Measurements from ENCODE around the gene GPR42. TPM values are rescaled to one million over a fixed set of nuclear protein-coding genes. Genes with fewer than 3 reads are reported as not detected.

The GPR42 gene
- total RNA-seq, 1 experiment from 2014 or later = not detected

DNA sequence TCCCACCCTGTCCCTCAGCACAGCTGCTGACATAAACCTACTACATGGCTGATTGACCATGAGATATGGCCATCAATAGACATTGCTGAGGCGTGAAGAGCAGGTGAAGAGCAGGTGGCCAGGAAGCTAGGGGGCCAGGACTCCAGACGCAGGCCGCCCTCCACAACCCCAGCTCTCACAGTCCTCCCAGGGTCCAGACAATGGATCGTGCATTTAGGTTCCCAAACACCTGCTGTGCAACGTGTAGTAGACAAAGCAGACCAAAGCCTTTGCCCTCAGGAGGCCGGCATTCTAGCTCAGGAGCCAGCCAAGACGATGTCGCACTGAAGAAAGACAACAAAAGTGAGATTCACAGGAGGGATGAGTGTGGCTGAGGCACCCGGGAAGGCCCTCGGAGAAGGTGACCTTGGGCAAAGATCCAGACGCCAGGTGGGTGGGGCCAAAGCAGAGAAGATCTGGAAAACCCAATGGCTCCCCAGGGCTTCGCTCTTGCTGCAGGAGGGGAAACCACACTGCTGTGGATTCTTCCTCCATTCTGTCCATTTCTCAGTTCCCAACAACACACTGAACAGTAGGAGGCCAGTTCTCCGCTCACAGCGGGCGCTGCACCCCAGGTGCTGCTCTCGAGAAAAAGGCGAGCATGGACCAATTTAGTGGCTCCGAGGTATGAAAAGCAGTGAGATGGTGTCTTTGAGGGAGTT, 21.8 kb upstream of the GPR42 start:
- Mint-ChIP-seq H3K27ac (no peak overlapping the region), H3K27me3 (ENCODE audit: low read depth) (no peaks in the 10 kb centered on the region), H3K4me1 (peaks cover 7% of the 10 kb centered on the region), H3K4me3 (no peak overlapping the region), H3K9me3 (no peaks in the 10 kb centered on the region), H3K36me3 (no peaks in the 10 kb centered on the region)
- ChIA-PET CTCF (interaction anchor here (0.8 kb wide), 1 partner anchor 147 kb away, joined by 3 read pairs; no protein-coding TSS in a partner anchor), POLR2A (no interaction called here)
- ATAC-seq (no peak), DNase-seq (ENCODE audit: low spot score) (no peak)
- no peak for TF ChIP-seq GRHL2 (CRISPR knock-in tag; IDR thresholded peaks at IDR 0.05; ENCODE audit: insufficient replicate concordance, severe bottlenecking)
- no peak for TF ChIP-seq ZBTB21 (CRISPR knock-in tag; IDR thresholded peaks at IDR 0.05; ENCODE audit: borderline replicate concordance)
- no peak for TF ChIP-seq TEAD1 (CRISPR knock-in tag; IDR thresholded peaks at IDR 0.05)
- TF ChIP-seq ESRRA (CRISPR knock-in tag; IDR thresholded peaks at IDR 0.05; ENCODE audit: borderline replicate concordance) = no peak
- no peak for TF ChIP-seq RORB (CRISPR knock-in tag; IDR thresholded peaks at IDR 0.05)
- no peak for TF ChIP-seq IRF2 (CRISPR knock-in tag; IDR thresholded peaks at IDR 0.05; ENCODE audit: borderline replicate concordance, low read depth)
- no peak for TF ChIP-seq NFE2L1 (CRISPR knock-in tag; IDR thresholded peaks at IDR 0.05)
- no peak for TF ChIP-seq ZNF416 (CRISPR knock-in tag; IDR thresholded peaks at IDR 0.05)
- TF ChIP-seq NR1H2 (CRISPR knock-in tag; IDR thresholded peaks at IDR 0.05) = no peak
- TF ChIP-seq, protein P1, sequence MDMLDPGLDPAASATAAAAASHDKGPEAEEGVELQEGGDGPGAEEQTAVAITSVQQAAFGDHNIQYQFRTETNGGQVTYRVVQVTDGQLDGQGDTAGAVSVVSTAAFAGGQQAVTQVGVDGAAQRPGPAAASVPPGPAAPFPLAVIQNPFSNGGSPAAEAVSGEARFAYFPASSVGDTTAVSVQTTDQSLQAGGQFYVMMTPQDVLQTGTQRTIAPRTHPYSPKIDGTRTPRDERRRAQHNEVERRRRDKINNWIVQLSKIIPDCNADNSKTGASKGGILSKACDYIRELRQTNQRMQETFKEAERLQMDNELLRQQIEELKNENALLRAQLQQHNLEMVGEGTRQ (CRISPR knock-in tag; IDR thresholded peaks at IDR 0.05) = no peak
- TF ChIP-seq, protein P2, sequence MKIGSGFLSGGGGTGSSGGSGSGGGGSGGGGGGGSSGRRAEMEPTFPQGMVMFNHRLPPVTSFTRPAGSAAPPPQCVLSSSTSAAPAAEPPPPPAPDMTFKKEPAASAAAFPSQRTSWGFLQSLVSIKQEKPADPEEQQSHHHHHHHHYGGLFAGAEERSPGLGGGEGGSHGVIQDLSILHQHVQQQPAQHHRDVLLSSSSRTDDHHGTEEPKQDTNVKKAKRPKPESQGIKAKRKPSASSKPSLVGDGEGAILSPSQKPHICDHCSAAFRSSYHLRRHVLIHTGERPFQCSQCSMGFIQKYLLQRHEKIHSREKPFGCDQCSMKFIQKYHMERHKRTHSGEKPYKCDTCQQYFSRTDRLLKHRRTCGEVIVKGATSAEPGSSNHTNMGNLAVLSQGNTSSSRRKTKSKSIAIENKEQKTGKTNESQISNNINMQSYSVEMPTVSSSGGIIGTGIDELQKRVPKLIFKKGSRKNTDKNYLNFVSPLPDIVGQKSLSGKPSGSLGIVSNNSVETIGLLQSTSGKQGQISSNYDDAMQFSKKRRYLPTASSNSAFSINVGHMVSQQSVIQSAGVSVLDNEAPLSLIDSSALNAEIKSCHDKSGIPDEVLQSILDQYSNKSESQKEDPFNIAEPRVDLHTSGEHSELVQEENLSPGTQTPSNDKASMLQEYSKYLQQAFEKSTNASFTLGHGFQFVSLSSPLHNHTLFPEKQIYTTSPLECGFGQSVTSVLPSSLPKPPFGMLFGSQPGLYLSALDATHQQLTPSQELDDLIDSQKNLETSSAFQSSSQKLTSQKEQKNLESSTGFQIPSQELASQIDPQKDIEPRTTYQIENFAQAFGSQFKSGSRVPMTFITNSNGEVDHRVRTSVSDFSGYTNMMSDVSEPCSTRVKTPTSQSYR (CRISPR knock-in tag; IDR thresholded peaks at IDR 0.05) = no peak
- TF ChIP-seq, protein P3, sequence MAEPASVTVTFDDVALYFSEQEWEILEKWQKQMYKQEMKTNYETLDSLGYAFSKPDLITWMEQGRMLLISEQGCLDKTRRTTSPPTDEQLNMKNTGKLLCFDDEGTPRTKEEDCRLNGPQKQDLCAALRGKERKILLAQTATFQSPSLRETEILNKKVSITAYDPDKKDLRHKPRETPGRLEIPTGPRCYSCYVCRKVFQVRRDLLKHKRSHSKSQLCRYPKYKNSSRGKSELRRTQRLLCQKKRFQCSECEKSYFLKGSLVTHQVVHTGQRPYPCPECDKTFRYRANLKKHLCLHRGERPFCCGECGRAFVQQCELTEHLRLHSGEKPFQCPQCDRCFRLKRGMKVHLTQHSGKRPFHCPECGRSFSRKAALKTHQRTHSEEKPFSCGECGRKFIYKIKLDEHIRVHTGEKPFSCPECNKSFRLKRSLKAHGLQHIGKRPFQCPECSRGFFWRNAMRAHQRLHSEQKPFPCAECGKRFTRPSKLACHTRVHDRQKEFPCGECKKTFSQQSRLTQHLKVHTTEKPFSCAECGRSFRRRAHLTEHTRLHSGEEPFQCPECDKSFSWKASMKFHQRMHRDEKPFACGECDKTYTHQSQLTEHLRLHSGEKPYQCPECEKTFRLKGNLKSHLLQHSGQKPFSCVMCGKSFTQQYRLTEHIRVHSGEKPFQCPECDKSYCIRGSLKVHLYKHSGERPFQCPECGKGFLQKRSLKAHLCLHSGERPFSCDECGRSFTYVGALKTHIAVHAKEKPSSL (CRISPR knock-in tag; conservative IDR thresholded peaks at IDR 0.05) = no peak
- TF ChIP-seq, protein P4, sequence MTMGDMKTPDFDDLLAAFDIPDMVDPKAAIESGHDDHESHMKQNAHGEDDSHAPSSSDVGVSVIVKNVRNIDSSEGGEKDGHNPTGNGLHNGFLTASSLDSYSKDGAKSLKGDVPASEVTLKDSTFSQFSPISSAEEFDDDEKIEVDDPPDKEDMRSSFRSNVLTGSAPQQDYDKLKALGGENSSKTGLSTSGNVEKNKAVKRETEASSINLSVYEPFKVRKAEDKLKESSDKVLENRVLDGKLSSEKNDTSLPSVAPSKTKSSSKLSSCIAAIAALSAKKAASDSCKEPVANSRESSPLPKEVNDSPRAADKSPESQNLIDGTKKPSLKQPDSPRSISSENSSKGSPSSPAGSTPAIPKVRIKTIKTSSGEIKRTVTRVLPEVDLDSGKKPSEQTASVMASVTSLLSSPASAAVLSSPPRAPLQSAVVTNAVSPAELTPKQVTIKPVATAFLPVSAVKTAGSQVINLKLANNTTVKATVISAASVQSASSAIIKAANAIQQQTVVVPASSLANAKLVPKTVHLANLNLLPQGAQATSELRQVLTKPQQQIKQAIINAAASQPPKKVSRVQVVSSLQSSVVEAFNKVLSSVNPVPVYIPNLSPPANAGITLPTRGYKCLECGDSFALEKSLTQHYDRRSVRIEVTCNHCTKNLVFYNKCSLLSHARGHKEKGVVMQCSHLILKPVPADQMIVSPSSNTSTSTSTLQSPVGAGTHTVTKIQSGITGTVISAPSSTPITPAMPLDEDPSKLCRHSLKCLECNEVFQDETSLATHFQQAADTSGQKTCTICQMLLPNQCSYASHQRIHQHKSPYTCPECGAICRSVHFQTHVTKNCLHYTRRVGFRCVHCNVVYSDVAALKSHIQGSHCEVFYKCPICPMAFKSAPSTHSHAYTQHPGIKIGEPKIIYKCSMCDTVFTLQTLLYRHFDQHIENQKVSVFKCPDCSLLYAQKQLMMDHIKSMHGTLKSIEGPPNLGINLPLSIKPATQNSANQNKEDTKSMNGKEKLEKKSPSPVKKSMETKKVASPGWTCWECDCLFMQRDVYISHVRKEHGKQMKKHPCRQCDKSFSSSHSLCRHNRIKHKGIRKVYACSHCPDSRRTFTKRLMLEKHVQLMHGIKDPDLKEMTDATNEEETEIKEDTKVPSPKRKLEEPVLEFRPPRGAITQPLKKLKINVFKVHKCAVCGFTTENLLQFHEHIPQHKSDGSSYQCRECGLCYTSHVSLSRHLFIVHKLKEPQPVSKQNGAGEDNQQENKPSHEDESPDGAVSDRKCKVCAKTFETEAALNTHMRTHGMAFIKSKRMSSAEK (CRISPR knock-in tag; IDR thresholded peaks at IDR 0.05; ENCODE audit: borderline replicate concordance) = no peak
- TF ChIP-seq KAT7 (CRISPR knock-in tag; IDR thresholded peaks at IDR 0.05; ENCODE audit: borderline replicate concordance) = no peak

All from WTC11 (cell line).